Measurements from ENCODE around the gene ZNF784.

ZNF784 gene

GRCh38 chr19:55656988-55657747 lies 32.8 kb upstream of the ZNF784 start:
- TF ChIP-seq EZH2 (IDR thresholded peaks at IDR 0.05; ENCODE audit: borderline replicate concordance, low read length) (no peak), CTCF (IDR thresholded peaks at IDR 0.05; ENCODE audit: low read length) (no peak)
- Histone ChIP-seq H3K27me3 (ENCODE audit: insufficient read depth, low read length) (no peaks in the 10 kb centered on the region), H3K4me1 (ENCODE audit: insufficient read depth, low read length, severe bottlenecking) (peaks cover 34% of the 10 kb centered on the region), H3K9me3 (ENCODE audit: low read length) (no peaks in the 10 kb centered on the region), H2AFZ (ENCODE audit: low read length) (no peak overlapping the region), H3K9ac (ENCODE audit: low read length) (peak overlapping the region; percentile 98), H3K36me3 (ENCODE audit: insufficient read depth, low read length) (peaks cover 69% of the 10 kb centered on the region), H3K4me2 (ENCODE audit: low read length) (peak overlapping the region; percentile 97), H3K4me3 (ENCODE audit: low read depth, low read length, poor library complexity, severe bottlenecking) (peak overlapping the region; percentile 94), H4K20me1 (ENCODE audit: insufficient read depth, low read length) (no peaks in the 10 kb centered on the region; the same call in 1 of the 2 replicates), H3K9me2 (ENCODE audit: low read depth, low read length) (no peaks in the 10 kb centered on the region), H3K79me2 (ENCODE audit: insufficient read depth, low read length) (peaks cover 52% of the 10 kb centered on the region), H3F3A (ENCODE audit: insufficient read depth, low read length) (no peaks in the 10 kb centered on the region), H3K27ac (ENCODE audit: low read depth, low read length, poor library complexity, severe bottlenecking) (peak overlapping the region; percentile 91)

- H3K4me1 ChIP-seq (ENCODE audit: insufficient read depth, low read length, severe bottlenecking), result peaks cover 34% of the 10 kb centered on the region
- no peaks in the 10 kb centered on the region for H3F3A ChIP-seq (ENCODE audit: insufficient read depth, low read length)
- H3K36me3 ChIP-seq (ENCODE audit: insufficient read depth, low read length), result peaks cover 67% of the 10 kb centered on the region
- peak overlapping the region; percentile 98 for H3K9ac ChIP-seq (ENCODE audit: low read length)
- H3K9me2 ChIP-seq (ENCODE audit: low read depth, low read length), result no peaks in the 10 kb centered on the region
- no peaks in the 10 kb centered on the region for H3K27me3 ChIP-seq (ENCODE audit: insufficient read depth, low read length)
- no peaks in the 10 kb centered on the region; the same call in 1 of the 2 replicates for H4K20me1 ChIP-seq (ENCODE audit: insufficient read depth, low read length)
- peak overlapping the region; percentile 97 for H3K4me2 ChIP-seq (ENCODE audit: low read length)
- peak overlapping the region; percentile 94 for H3K4me3 ChIP-seq (ENCODE audit: low read depth, low read length, poor library complexity, severe bottlenecking)
- H3K9me3 ChIP-seq (ENCODE audit: low read length), result no peaks in the 10 kb centered on the region
- TF ChIP-seq CTCF (IDR thresholded peaks at IDR 0.05; ENCODE audit: low read length) (no peak), EZH2 (IDR thresholded peaks at IDR 0.05; ENCODE audit: borderline replicate concordance, low read length) (no peak)
- peak overlapping the region; percentile 91 for H3K27ac ChIP-seq (ENCODE audit: low read depth, low read length, poor library complexity, severe bottlenecking)
- no peak overlapping the region for H2AFZ ChIP-seq (ENCODE audit: low read length)
- H3K79me2 ChIP-seq (ENCODE audit: insufficient read depth, low read length), result peaks cover 52% of the 10 kb centered on the region
Measured at GRCh38 chr19:55656552-55656951, 32.2 kb upstream of the ZNF784 start.

- Histone ChIP-seq H3K79me2 (ENCODE audit: insufficient read depth, low read length) (peaks cover 52% of the 10 kb centered on the region), H2AFZ (ENCODE audit: low read length) (no peak overlapping the region)
- TF ChIP-seq CTCF (IDR thresholded peaks at IDR 0.05; ENCODE audit: low read length) (no peak), EZH2 (IDR thresholded peaks at IDR 0.05; ENCODE audit: borderline replicate concordance, low read length) (no peak)
Measured at GRCh38 chr19:55655648-55656040, 31.3 kb upstream of the ZNF784 start.

More at GRCh38 chr19:55655648-55656040, 31.3 kb upstream of the ZNF784 start:
- Histone ChIP-seq H3K27me3 (ENCODE audit: insufficient read depth, low read length) (no peaks in the 10 kb centered on the region), H3K4me2 (ENCODE audit: low read length) (peak overlapping the region; percentile 97), H3K27ac (ENCODE audit: low read depth, low read length, poor library complexity, severe bottlenecking) (peak overlapping the region; percentile 91), H3K9me3 (ENCODE audit: low read length) (no peaks in the 10 kb centered on the region), H3K9me2 (ENCODE audit: low read depth, low read length) (no peaks in the 10 kb centered on the region), H3K4me1 (ENCODE audit: insufficient read depth, low read length, severe bottlenecking) (peaks cover 34% of the 10 kb centered on the region), H3K4me3 (ENCODE audit: low read depth, low read length, poor library complexity, severe bottlenecking) (peak overlapping the region; percentile 94), H3F3A (ENCODE audit: insufficient read depth, low read length) (no peaks in the 10 kb centered on the region), H3K36me3 (ENCODE audit: insufficient read depth, low read length) (peaks cover 58% of the 10 kb centered on the region), H3K9ac (ENCODE audit: low read length) (peak overlapping the region; percentile 98), H4K20me1 (ENCODE audit: insufficient read depth, low read length) (no peaks in the 10 kb centered on the region; the same call in 1 of the 2 replicates)
